NT2/D1 (cell line): Measurements from ENCODE around the gene RNF157.

Experiments
- SUZ12 ChIP-seq: IDR thresholded peaks from 2 replicates; pipeline ENCODE4 v1.6.1; 2011; ENCODE audit not compliant: insufficient read length, insufficient read depth; ENCODE audit errors: extremely low read depth
- ZNF274 ChIP-seq: IDR thresholded peaks from 2 replicates; pipeline ENCODE4 v1.6.1; 2011; ENCODE audit warnings: mild to moderate bottlenecking, low read depth, low read length

DNA sequence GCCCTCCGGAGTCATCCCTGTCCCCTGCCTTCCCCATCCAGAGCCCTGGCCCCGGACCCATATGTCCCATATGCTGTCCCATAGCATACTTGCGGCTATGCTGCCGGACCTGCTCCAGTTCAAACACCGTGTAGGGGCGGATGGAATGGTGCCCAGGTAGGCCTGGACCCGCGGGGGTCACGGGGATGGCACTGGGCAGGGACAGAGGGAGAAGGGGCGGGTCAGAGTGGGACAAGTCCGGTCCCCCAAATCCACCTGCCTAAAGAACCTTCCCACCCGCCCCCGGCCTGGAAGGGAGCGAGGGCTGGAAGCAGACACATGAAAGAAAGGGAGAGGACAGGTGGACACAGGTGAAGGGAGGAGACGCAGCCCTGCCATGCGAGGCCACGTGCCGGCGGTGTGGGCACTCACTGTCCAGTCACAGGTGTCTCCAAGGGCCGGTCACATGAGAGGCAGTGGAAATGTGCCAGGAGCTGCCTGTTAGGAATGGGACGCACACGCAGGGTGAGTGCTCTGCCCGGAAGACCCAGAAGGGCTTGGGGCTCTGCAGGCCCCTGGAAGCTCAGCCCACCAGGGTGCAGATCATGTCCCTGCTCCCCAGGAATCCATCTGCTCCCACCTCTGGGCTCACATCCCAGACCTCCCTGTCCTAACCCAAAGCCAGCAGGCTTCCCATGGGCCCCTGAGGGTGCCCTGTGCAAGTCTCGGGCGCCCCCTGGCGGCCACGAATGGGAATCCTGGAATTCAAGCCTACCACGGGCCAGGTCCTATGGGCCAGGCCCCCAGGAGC, 38.9 kb upstream of the RNF157 start:
- TF ChIP-seq ZNF274, result no peak
- TF ChIP-seq SUZ12, result no peak
